HG02938 (cell line): Measurements from ENCODE around the gene RNF150.
A peak's percentile ranks its signal among the peaks of the same experiment; 100 is the strongest.
"Not testable (repeated sequence)": the region's sequence is repeated elsewhere in the genome, so short reads cannot be mapped to it uniquely, and the experiment has no call there.

Experiments
- ATAC-seq: cut with Tn5 transposase; IDR thresholded peaks from one replicate; pipeline ENCODE4 v1.9.1; 2021; ENCODE audit warnings: mild to moderate bottlenecking, moderate library complexity; ENCODE audit not compliant: unreplicated experiment

The RNF150 gene

DNA sequence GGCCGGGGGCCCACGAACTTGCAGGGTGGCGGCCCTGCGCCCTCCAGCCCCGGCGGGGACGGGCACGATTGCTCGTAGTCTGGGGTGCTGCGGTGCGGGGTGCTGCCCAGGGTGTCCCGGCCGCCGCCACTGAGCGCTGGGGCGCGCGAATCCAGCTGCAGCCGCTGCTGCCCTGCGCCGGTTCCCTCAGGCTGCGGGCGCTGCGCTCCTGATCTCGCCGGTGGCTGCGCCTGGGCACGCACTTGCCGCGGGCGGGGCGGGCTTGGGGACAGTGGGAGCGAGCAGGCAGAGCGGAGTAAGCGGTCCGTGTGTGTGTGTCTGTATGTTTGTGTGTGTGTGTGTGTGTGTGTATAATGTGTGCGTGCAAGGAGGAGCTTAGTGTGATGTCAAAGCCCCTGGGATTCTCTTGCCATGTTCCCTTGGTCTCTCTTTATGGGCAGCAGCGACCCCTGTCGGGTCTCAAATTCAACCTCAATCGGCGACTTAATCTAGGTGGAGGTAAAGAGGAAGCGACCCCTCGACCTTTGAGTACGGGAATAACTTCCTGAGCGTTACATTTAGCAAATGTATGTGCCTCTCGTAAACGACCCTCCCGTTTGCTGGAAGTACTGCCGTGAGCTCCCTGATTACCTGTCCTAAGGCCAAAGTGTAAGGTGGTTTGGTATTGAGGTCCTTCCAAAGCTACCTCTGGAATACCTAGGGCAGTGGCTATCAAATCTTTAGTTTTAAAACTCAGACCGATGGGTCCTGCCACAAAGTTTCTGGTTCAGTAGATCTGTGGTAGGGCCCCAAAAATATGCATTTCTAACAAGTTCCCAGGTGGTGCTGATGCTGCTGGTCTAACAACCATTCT lies at the start of gene RNF150:
TSS of gene RNF150 (minus strand) at position 324 of the 853 bp plus-strand sequence.
- peak; percentile 51 for ATAC-seq

DNA sequence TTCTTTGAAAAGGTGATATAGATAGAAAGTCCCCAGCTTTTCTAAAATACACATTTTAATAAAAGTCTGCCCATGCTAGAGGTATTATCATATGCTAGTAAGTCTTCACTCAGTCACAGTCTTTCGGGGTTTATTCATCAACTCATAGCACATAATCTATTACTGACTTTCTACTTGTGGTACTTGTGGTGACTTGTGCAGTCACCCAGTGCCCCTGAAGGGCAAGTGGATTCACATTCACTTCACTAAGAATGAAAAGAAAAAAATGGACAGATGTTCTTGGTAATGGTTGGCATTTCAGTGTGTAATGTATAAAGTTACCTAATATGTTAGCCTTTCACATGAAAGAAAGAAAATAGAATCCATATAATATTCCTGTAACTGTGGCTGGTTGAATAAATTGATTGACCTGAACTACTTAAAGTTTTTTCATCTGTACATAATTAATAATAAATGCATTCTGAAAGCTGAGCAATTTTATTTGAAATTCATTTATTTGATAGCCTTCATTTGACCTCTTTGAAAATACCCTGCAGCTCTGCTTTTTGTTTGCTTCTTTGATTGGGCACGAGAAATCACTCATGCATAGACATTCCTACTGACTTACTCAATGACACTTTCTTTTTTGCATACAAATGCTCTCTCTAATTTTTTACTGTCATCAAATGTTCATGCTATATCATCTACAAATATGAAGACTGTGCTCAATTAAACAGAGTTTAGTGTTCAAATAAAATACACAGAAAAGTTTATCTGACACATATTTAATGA lies 47.9 kb upstream of the RNF150 start:
- peak; percentile 67 for ATAC-seq

DNA sequence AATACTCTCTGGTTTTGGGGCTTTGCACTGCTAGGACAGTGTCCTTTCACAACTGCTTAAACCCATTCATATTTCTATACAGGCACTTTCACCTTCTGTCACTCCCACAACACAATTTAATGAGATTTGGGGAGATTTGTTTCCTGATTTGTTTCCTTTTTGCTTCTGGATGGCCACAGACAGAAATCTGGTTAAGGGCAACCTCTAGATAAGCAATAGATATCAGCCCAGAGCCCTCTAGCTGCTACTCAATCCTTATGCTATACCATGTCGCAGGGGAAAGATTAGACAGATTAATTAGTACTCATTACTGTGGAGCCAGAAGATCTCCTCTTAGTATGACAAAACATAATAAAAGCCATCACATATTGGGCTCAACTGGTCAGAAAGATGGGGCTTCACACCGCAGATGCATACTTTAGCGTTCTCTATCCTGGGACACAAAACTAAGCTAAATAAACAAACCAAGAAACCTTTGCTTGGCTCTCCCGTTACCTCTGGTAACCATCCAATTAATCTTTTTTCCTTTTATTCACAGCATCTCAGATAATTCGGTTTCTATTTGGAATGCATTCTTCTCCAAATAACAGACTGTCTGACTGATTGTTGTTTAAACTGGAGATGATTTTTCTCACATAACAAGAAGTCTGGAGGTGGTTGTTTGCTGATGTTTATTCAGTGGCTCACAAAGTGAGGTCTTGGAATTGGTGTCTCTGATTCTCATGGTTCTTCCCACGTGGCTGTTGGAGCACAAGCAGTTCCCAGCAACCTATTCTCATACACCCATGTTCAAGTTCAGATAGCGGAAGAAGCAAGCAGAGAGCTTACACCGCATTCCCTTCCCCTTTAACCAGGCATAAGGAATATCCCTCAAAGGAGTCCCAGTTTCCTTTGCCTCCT lies 46.5 kb upstream of the RNF150 start:
- no peak for ATAC-seq

DNA sequence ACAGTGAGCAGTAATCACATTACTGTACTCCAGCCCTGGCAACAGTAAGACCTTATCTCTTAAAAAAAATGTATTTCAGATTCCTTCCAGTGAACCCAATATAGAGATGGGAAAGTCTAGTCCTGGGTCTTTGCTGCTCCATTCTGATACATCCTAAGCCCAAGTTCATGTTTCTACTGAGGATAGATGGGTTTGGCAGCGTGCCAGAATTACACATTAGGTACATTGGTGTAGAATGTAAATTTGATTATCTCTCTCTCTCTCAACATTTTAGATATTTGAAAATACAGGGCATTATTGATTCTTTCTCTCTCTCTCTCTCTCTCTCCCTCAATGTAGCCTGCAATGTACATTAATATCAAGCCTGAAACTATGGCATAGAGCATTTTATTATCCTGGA lies 43.9 kb upstream of the RNF150 start:
- no peak for ATAC-seq

DNA sequence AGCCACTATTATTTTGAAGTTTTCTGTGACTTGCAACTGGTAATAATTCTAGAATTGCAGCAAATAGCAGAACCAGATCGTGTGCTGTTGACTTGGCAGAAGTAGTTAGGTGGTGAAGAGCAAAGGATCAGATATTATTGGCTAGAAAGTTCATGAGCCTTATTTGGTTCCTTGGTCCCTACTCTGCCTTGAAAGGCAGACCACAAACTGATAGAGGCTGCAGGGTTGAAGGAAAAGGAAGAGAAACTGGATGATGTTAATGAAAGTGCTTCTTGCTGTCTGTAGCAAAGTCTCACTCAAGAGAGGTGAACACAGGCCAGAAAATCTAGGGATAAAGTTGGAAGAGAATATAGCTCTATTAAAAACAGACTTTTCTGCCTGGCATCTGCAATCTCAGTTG lies 41.2 kb upstream of the RNF150 start:
- ATAC-seq = peak; percentile 44

DNA sequence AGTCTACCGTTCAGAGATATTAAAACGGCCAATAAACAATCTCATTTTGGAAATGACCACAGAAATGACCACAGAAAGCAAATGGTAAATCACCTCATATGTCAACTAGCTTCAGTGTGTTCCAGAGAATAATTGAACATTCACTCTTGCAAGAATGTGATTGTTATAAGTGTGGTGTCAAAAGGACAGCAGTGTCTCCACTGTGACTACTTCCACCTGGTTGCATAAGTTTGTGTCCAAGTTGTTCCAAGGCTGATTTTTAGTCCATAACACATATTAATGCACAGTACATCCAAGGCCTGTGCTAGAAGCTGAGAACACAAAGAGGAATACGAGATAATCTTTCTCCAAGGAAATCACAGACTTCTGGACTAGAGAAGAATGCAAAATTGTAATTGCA lies 37.4 kb upstream of the RNF150 start:
- ATAC-seq = no peak

DNA sequence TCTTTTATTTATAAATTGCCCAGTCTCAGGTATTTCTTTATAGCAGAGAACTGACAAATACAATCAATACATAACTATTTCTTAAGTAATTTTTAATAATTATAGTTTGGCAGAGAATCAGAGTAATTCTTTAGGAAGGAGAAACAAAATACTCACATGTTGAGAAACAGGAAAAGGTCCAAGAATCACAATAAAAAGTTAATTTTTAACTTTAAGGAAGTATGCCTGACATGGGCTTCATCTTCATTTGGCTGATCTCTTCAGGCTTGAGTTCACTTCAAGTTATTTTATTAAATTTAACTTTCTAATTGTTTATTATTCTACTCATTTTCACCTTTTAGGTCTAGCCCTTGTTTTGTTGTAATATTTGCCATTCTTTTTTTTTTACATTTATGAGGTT lies 36.1 kb upstream of the RNF150 start:
- no peak for ATAC-seq

DNA sequence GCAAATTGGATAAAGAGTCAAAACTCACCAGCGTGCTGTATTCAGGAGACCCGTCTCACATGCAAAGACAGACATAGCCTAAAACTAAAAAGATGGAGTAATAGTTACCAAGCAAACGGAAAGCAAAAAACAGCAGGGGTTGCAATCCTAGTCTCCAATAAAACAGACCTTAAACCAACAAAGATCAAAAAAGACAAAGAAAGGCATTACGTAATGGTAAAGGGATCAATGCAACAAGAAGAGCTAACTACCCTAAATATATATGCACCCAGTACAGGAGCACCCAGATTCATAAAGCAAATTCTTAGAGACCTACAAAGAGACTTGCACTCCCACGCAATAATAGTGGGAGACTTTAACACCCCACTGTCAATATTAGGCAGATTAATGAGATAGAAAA lies 31.7 kb upstream of the RNF150 start:
- not testable (repeated sequence) for ATAC-seq

DNA sequence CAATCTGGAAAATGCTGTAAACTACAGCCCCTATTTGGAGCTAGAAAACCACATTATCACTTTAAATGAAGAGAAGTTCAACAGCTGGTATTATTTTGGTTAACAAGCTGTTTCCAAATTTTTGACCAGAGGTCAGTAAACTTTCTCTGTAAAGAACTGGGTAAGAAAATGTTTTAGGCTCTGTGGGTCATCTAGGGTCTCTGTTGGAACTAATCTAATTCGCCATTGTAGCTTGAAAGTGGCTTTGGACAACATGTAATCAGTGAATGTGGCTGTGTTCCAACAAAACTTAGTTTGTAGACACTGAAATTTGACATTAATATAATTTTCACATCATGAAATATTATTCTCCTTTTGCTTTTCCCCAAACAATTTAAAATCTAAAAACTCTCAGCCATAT lies 25.8 kb upstream of the RNF150 start:
- ATAC-seq = no peak

DNA sequence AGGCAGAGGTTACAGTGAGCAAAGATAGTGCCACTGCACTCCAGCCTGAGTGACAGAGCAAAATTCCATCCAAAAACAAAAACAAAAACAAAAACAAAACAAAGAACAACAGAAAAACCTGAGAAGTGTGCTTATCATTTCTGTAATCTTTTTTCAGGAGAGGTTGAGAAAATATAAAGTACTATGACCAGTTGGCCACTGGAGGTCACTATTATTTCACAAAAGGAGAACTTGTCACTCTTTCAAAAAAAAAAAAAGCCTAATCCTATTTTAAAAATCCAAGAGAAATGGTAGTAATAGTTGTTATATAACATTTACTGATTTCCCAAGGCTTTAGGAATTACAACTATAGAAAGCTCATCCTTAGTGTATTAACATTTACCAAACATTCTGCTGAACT lies 24.9 kb upstream of the RNF150 start:
- ATAC-seq = no peak

DNA sequence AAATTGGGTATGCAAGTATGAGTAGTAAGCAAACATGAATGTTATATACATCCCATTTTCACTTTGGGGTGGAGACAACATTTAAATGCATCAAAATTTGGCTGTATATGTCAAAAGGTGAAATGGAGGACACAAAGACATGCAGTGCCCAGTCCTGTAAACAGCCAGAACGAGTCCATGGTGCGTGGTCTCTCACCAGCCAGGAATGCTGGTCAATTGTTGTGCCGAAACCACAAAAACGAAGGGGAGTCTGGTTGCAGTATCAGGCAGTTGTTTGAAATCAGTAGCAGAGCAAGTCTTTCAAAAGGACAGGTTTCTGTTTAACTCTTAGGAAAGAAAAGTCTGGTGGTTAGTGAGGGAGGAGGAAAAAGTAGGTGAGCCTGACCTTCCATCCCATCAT lies 22.3 kb upstream of the RNF150 start:
- no peak for ATAC-seq

DNA sequence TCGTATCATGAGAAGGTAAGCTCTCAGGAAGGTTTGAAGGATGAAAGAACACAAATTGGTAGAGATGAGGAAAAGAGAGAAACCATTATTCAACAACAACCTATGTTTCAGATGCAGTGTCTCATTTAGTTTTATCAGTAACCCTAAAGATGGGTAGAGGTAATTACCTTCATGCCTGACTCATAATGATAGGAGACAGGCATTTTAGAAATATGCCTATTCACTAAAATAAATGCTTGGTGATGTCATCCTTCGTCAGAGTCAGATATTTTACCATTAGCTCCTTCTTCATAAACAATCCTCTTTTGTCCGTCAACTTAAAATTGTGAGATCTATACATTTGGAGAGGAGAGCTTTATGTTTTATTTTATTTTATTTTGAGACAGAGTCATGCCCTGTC lies 21.5 kb upstream of the RNF150 start:
- no peak for ATAC-seq

DNA sequence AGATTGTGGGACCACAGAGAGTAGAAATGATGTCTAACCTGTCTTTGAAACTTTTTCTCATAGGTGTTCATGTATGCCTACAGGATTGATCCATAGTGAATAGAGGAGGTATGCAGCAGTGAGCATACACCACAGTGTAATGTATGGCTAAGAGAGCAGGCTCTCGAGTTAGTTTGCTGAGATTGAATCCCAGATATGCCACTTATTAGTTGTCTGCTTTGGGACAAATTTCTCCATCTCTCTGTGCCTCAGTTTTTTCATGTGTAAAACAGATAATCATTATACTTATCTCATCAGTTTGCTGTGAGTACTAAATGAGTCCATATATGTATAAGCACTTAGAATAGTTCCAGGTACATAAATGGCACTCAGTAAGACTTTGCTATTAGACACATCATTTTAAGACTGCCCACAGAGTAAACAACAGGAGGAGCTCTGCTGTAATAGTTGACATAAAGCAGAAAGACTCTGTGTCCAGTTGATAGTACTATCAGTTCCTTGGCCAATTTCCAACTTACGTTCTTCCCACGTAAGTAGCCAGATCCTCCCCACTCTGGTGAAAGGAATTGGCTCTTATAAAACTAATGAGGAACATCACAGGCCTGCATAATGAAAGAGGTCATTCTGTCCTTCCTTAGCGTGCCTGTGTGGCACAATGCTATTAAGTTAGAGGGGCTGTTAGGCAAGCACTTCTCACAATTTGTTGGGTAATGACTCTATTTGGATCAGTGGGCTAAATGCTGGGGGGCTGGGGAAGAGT lies 20.7 kb upstream of the RNF150 start:
- no peak for ATAC-seq

DNA sequence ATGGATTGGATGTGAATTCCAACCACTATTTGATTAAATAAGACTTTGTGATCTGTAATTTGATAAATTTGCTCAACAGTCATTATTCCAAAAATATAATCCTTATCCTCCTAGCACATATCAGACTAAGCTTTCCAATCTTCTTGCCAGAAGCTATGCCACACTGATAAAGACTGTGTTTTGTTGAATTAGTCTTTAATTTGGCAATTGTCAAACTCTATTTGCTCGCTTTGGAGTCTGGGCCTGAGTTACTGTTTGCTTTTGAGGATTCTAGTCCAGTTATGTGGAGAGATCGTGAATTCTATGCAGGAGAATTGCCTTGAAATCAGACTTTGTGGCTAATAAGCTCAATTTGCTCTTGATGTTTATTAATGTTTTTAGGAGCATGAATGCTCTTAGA lies 10.9 kb upstream of the RNF150 start:
- ATAC-seq = no peak

DNA sequence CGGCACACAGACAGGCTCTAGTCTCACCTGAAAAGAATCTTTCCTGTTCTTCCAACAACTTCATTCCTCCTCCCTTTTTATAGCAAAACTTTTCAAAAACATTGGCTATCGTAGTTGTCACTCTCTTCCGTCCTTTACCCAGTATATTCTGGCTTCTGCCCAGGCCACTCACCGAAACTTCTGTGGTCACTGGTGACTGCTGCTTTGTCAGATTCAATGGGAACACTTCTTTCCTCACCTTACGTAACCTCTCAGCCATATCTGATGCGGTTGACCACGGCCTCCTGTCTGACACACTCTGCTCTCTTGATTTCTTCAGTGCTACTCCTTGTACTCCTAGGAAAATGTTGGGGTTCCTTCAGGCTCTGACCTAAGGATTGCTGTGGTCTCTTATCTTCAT lies 9.2 kb upstream of the RNF150 start:
- ATAC-seq = no peak

DNA sequence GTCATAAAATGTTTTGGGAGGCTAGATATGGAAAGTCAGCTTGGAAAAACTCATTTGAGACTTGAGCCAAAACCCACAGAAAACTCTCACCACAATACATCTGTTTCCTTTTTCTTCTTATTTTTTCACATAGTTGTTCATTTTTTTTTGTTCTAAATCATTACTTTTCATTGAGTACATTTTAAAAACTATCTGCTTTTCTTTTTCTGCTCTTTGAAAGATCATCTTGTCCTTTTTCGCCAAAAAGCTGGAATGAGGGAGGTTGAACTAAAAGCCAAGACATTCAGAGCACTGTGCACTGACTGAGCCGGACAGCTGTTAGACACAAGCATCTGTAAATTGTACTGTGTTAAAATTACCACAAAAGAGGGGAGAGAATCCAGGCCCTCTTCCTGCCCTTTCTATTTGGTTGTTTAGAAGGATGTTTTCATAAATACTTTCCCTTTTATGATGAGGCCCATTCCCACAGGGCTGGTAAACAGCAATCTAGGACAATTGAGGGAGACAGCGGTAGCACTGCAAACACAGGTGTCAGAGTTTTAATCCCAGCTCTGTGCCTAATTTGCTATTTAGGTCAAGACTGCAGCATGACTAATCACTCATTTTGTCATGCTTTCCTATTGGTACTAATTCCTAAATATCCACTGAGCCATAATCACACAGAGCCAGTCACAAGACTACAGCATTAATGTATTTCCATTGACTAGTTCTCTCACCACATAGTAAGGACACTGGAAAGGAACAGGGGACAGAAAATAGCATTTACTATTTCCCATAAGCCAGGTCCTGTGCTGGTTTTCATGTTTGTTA lies 7.3 kb upstream of the RNF150 start:
- no peak for ATAC-seq

DNA sequence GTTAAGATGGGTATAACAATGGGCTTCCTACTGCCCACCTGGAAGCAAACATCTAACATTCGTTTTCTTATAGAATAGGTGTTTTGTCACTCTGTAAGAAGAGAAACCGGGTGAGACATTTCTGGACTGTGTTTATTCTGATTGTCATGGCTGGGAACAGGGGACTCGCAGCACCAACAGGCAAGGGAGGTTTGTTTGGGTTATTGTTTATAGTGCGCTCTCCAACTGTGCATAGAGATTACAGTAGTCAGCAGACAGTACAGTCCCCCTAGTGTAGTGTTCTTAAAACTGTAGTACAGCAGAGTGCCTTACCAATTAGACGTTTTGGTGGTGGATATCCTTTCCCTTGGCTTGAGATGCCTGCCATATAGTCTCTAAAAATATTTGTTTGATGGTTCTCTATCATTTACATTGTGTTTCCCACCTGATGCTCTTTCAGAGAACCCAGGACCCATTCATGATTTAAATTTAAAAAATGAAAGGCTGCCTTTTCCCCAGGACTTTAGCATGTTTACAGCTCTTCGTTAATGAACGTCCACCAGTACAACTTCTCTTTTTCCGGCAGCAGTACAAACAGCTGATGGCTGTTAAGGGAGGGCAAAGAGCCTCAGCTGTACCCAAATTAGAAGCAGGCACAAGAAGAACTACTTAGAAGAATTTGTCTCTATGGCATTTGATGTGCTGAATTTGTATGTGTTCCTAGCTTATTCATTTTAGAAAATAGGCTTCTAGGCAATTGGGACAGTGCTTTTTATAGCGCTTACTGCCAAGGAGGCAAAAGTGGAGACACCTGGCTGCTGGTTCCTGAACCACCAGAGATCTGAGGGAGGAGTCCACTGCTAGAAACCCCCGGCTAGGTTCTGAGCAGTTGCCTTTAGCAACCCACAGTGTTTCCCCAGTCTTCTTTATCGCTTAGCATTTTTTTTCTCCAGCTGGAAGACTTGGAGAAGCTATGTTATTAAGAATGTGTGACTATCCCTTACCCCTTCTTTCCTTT lies 1.0 kb upstream of the RNF150 start:
- ATAC-seq = no peak

DNA sequence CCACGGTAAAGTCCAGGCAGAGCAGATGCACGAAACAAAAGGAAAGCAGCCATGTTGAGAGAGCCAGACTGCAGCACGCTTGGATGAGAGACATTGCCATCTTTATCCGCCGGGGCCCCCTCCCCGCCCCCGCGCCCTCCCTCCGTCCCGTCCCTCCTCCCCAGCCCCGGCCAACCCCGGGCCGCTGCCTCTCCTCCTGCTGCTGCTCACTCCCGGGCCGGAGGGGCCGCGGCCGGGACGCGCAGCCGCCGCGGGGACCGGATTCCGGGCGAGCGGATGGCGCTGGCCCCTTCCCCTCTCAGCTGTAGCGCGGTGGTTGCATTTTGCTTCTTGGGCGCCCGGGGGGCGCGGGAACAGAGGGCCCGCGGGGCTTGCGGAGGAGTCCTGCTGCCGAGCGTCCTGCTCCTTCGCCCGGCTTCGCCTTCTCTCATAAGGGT lies 542 bp downstream of the RNF150 start:
- peak; percentile 23 for ATAC-seq
